B cell (primary cell): ENCODE data around the gene PRM1. TPM values are rescaled to one million over a fixed set of nuclear protein-coding genes. Genes with fewer than 3 reads are reported as not detected.

Experiments
- ATAC-seq: fragments of 200-7000 bp; cut with Tn5 transposase; one replicate; pipeline ENCODE4 v1.10.0; 2021; ENCODE audit warnings: low read depth, mild to moderate bottlenecking, moderate number of reproducible peaks, moderate library complexity
- CTCF ChIA-PET: fragments of 350-600 bp; sonication (Branson Sonifier 250); formaldehyde crosslinking; loops from one replicate; lab custom pipeline; 2021; ENCODE audit warnings: antibody characterized with exemption, inconsistent platforms; lab: Charles Lee
- POLR2A ChIA-PET: fragments of 350-600 bp; sonication (Branson Sonifier 250); formaldehyde crosslinking; loops from one replicate; lab custom pipeline; 2021; ENCODE audit warnings: antibody characterized with exemption; lab: Charles Lee
- DNase-seq: peaks from one replicate; pipeline ENCODE4 v3.0.0; 2013
- H2AFZ ChIP-seq: 2 replicates; pipeline ENCODE4 v1.6.1; 2012; ENCODE audit warnings: mild to moderate bottlenecking, low read depth, low read length; ENCODE audit not compliant: insufficient read depth, poor library complexity, severe bottlenecking
- H3K27ac ChIP-seq, 2 donors: 1 replicate in 1 of 2; 2 replicates in 1 of 2; pipeline ENCODE4 v1.5.1; 2012 to 2013; ENCODE audit warnings: low read length in 2 of 2, mild to moderate bottlenecking in 2 of 2, moderate library complexity in 1 of 2
- H3K27me3 ChIP-seq, 4 experiments: fragments of 200-600 bp in 1 of 4; sonication (generic) in 1 of 4; replicated peaks in 1 of 4; 1 replicate in 2 of 4; 2 replicates in 2 of 4; pipeline versions ENCODE4 v1.6.1 to v1.7.0; 2013 to 2016; ENCODE audit warnings: low read length in 3 of 4, mild to moderate bottlenecking in 2 of 4, mixed read lengths in 1 of 4, moderate library complexity in 1 of 4; ENCODE audit not compliant: insufficient read depth in 4 of 4, control insufficient read depth in 3 of 4; ENCODE audit errors: control extremely low read depth in 1 of 4
- H3K36me3 ChIP-seq, 2 experiments: replicated peaks in 1 of 2; 1 replicate in 1 of 2; 2 replicates in 1 of 2; pipeline versions ENCODE4 v1.6.1 to v1.7.1; 2013; ENCODE audit warnings: low read length in 1 of 2; ENCODE audit not compliant: insufficient read depth in 2 of 2, control insufficient read depth in 1 of 2; ENCODE audit errors: control extremely low read depth in 1 of 2, extremely low read depth in 1 of 2
- H3K4me1 ChIP-seq, 2 donors: fragments of 200-600 bp in 1 of 2; sonication (generic) in 1 of 2; 1 replicate in 1 of 2; 2 replicates in 1 of 2; pipeline versions ENCODE4 v1.5.1 to v1.6.1; 2013 to 2017; ENCODE audit warnings: low read length in 2 of 2; ENCODE audit not compliant: control insufficient read depth in 2 of 2, insufficient read depth in 2 of 2
- H3K4me2 ChIP-seq: replicated peaks from 2 replicates; pipeline ENCODE3; 2012; ENCODE audit warnings: mild to moderate bottlenecking, low read depth, low read length; ENCODE audit not compliant: poor library complexity, severe bottlenecking
- H3K4me3 ChIP-seq, 5 experiments: fragments of 200-600 bp in 1 of 5; sonication (generic) in 1 of 5; 1 replicate in 3 of 5; 2 replicates in 2 of 5; pipeline versions ENCODE4 v1.5.1 to v1.7.0; 2011 to 2016; ENCODE audit warnings: low read length in 4 of 5, mild to moderate bottlenecking in 4 of 5, low read depth in 2 of 5, control low read depth in 1 of 5, moderate library complexity in 1 of 5; ENCODE audit not compliant: insufficient read depth in 1 of 5; ENCODE audit errors: control extremely low read depth in 1 of 5, extremely low read depth in 1 of 5
- H3K79me2 ChIP-seq: fragments of 200-600 bp; sonication (generic); one replicate; pipeline ENCODE4 v1.6.0; 2016; ENCODE audit warnings: low read length; ENCODE audit not compliant: control insufficient read depth, insufficient read depth
- H3K9ac ChIP-seq: fragments of 200-600 bp; sonication (generic); 2 replicates; pipeline ENCODE4 v1.6.1; 2017; ENCODE audit warnings: mild to moderate bottlenecking, low read length, moderate library complexity
- H3K9me3 ChIP-seq, 3 donors: one replicate each; pipeline versions ENCODE4 v1.6.1 to v1.7.1; 2013; ENCODE audit warnings: low read length in 2 of 3; ENCODE audit not compliant: control insufficient read depth in 2 of 3, insufficient read depth in 1 of 3; ENCODE audit errors: control extremely low read depth in 1 of 3
- H4K20me1 ChIP-seq: 2 replicates; pipeline ENCODE4 v1.6.0; 2012; ENCODE audit warnings: mild to moderate bottlenecking, low read length; ENCODE audit not compliant: insufficient read depth, control insufficient read depth, poor library complexity, severe bottlenecking
- H3K27ac Mint-ChIP-seq: one replicate; pipeline ENCODE4 v1.8.0; 2021; ENCODE audit warnings: mixed read lengths
- H3K27me3 Mint-ChIP-seq: one replicate; pipeline ENCODE4 v1.8.0; 2021; ENCODE audit warnings: mixed read lengths
- H3K4me1 Mint-ChIP-seq: one replicate; pipeline ENCODE4 v1.8.0; 2021; ENCODE audit warnings: mixed read lengths
- H3K4me3 Mint-ChIP-seq: one replicate; pipeline ENCODE4 v1.8.0; 2021; ENCODE audit warnings: mixed read lengths
- H3K9me3 Mint-ChIP-seq: one replicate; pipeline ENCODE4 v1.8.0; 2022; ENCODE audit warnings: mixed read lengths; ENCODE audit not compliant: insufficient read depth
- EZH2 ChIP-seq: IDR thresholded peaks from 2 replicates; pipeline ENCODE4 v1.6.1; 2012; ENCODE audit warnings: borderline replicate concordance, low read depth, mild to moderate bottlenecking, moderate library complexity, low read length; ENCODE audit not compliant: insufficient read depth, poor library complexity, severe bottlenecking
- WGBS: methylation state at CpG from one replicate; pipeline ENCODE4 v1.1.5; 2013; ENCODE audit warnings: missing lambda C conversion rate; ENCODE audit not compliant: insufficient coverage; 5-methylcytosine and 5-hydroxymethylcytosine counted together
- intact Hi-C: fragments of 100-400 bp; cut with micrococcal nuclease; formaldehyde crosslinking; loops from one replicate; pipeline ENCODE4 v1.10.0; 2022
- polyA plus RNA-seq: library from polyadenylated mRNA; depleted of rRNA; stranded (reverse); fragments of >200 nt; gene quantifications from 2 replicates; pipeline ENCODE4 v1.2.3, GENCODE V29; 2012
- total RNA-seq, 2 donors: library from RNA; stranded (reverse); fragments of 120-200 nt in 1 of 2; gene quantifications; 1 replicate in 1 of 2; 2 replicates in 1 of 2; pipeline versions ENCODE4 v1.2.3 to v1.2.4, GENCODE V29; 2013 to 2022
- TF ChIP-seq, protein P1 (sequence below): fragments of 200-600 bp; IDR thresholded peaks from one replicate; pipeline ENCODE4 v1.8.0; 2022; ENCODE audit warnings: antibody characterized with exemption, mild to moderate bottlenecking

PRM1 gene
- total and polyA plus RNA-seq, 2 donors (not counting 1 experiment from before 2014, with no cell fraction given) = not detected

DNA sequence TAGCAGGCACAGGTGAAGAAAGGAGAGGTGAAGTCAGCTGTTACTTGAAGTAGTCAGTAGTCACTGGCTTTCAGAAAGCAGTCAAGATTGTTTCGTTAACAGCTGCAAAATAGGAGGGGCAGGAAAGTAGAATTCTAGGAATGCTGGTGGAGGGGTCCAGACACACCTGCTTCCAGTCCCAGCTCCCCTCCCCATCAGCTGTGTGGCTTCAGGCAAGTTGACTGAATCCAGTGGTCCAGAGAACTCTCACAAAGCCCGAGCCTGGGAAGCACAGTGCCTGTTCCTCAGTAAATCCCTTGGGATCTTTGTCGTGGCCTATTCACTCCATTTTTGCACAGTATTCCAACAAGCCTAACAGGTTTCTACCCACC lies 20.5 kb downstream of the PRM1 start:
- no peak overlapping the region for H3K4me3 Mint-ChIP-seq
- no peak overlapping the region for H3K27ac Mint-ChIP-seq
- H3K9me3 Mint-ChIP-seq = no peaks in the 10 kb centered on the region
- Histone ChIP-seq H3K27me3 (no peaks in the 10 kb centered on the region), H3K9ac (no peak overlapping the region), H4K20me1 (peaks cover 1% of the 10 kb centered on the region), H3K9me3 (no peaks in the 10 kb centered on the region), H3K36me3 (no peaks in the 10 kb centered on the region), H3K27ac (no peak overlapping the region), H3K79me2 (peaks cover 2% of the 10 kb centered on the region), H3K4me1 (peaks cover 37 to 45% of the 10 kb centered on the region in 2 donors), H3K4me3 (no peak overlapping the region), H3K4me2 (no peak overlapping the region), H2AFZ (no peak overlapping the region)
- ATAC-seq (no peak), DNase-seq (no peak)
- H3K4me1 Mint-ChIP-seq = peaks cover 44% of the 10 kb centered on the region
- CTCF ChIA-PET = interaction anchor here (1.1 to 10.3 kb wide), 4 partner anchors 37 to 95 kb away, joined by 4 to 223 read pairs (median 44); no protein-coding TSS in a partner anchor
- no peaks in the 10 kb centered on the region for H3K27me3 Mint-ChIP-seq
- 100% methylated on average over 3 of the region's 3 CpGs for WGBS
- POLR2A ChIA-PET = interaction anchor here (1.2 kb wide), 1 partner anchor 50 kb away, joined by 3 read pairs; no protein-coding TSS in a partner anchor
- TF ChIP-seq EZH2 = no peak
- TF ChIP-seq, protein P1, sequence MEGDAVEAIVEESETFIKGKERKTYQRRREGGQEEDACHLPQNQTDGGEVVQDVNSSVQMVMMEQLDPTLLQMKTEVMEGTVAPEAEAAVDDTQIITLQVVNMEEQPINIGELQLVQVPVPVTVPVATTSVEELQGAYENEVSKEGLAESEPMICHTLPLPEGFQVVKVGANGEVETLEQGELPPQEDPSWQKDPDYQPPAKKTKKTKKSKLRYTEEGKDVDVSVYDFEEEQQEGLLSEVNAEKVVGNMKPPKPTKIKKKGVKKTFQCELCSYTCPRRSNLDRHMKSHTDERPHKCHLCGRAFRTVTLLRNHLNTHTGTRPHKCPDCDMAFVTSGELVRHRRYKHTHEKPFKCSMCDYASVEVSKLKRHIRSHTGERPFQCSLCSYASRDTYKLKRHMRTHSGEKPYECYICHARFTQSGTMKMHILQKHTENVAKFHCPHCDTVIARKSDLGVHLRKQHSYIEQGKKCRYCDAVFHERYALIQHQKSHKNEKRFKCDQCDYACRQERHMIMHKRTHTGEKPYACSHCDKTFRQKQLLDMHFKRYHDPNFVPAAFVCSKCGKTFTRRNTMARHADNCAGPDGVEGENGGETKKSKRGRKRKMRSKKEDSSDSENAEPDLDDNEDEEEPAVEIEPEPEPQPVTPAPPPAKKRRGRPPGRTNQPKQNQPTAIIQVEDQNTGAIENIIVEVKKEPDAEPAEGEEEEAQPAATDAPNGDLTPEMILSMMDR = no peak
- intact Hi-C loops = no loop called here
